ENCODE results near the gene SMAGP. TPM values are rescaled to one million over a fixed set of nuclear protein-coding genes. Genes with fewer than 3 reads are reported as not detected.

The SMAGP gene
- total RNA-seq, 1 donor from 2014 or later, result 9.1 TPM

DNA sequence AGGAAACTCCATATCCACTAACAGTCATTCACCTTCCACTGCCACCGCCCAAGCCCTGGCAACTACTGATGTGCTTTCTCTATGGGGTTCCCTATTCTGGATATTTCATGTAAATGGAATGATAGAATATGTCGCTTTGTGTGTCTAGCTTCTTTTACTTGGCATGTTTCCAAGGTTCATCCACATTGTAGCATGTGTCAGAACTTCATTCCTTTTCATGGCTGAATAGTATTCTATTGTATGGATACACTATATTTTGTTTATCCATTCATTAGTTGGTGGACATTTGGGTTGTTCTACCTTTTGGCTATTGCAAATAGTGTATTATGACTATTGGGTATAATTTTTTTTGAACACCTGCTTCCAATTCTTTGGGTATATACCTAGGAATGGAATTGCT is 61.0 kb downstream of the SMAGP start:
- DNase-seq (ENCODE audit: low spot score, unreplicated experiment), result no peak
- H3K27me3 Mint-ChIP-seq, result no peaks in the 10 kb centered on the region
- H3K27ac Mint-ChIP-seq, result no peak overlapping the region
- no peaks in the 10 kb centered on the region for H3K4me1 Mint-ChIP-seq (ENCODE audit: low read depth)
- TF ChIP-seq, protein P1, sequence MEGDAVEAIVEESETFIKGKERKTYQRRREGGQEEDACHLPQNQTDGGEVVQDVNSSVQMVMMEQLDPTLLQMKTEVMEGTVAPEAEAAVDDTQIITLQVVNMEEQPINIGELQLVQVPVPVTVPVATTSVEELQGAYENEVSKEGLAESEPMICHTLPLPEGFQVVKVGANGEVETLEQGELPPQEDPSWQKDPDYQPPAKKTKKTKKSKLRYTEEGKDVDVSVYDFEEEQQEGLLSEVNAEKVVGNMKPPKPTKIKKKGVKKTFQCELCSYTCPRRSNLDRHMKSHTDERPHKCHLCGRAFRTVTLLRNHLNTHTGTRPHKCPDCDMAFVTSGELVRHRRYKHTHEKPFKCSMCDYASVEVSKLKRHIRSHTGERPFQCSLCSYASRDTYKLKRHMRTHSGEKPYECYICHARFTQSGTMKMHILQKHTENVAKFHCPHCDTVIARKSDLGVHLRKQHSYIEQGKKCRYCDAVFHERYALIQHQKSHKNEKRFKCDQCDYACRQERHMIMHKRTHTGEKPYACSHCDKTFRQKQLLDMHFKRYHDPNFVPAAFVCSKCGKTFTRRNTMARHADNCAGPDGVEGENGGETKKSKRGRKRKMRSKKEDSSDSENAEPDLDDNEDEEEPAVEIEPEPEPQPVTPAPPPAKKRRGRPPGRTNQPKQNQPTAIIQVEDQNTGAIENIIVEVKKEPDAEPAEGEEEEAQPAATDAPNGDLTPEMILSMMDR (IDR thresholded peaks at IDR 0.05; ENCODE audit: unreplicated experiment), result no peak
- no peak overlapping the region for H3K4me3 Mint-ChIP-seq (ENCODE audit: low read depth)
- no peaks in the 10 kb centered on the region for H3K36me3 Mint-ChIP-seq (ENCODE audit: insufficient read depth)
- H3K9me3 Mint-ChIP-seq (ENCODE audit: low read depth), result no peaks in the 10 kb centered on the region

DNA sequence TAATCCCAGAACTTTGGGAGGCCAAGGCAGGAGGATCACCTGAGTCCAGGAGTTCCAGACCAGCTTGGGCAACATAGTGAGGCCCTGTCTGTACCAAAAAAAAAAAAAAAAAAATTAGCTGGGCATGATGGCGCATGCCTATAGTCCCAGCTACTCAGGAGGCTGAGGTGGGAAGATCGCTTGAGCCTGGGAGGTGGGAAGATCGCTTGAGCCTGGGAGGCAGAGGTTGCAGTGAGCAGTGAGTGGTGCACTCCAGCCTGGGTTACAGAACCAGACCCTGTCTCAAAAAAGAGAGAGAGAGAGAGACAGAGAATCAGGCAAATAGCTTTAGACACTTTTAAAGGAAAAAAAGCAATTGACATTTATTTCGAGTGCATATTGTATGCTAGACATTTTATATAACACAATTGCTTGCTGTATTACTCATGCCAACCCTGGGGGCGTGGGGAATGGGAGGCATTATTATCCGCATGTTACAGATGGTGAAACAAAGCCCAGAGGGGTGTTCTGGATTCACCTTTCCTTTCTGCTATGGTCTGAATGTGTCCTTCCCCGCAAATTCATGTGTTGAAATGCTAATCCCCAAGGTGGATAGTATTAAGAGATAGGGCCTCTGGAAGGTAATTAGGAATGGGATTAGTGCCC is 62.1 kb downstream of the SMAGP start:
- Mint-ChIP-seq H3K4me1 (ENCODE audit: low read depth) (no peaks in the 10 kb centered on the region), H3K27me3 (no peaks in the 10 kb centered on the region), H3K4me3 (ENCODE audit: low read depth) (no peak overlapping the region), H3K36me3 (ENCODE audit: insufficient read depth) (no peaks in the 10 kb centered on the region), H3K27ac (no peak overlapping the region), H3K9me3 (ENCODE audit: low read depth) (no peaks in the 10 kb centered on the region)
- DNase-seq (ENCODE audit: low spot score, unreplicated experiment), result no peak
- TF ChIP-seq, protein P1 (IDR thresholded peaks at IDR 0.05; ENCODE audit: unreplicated experiment), result no peak

DNA sequence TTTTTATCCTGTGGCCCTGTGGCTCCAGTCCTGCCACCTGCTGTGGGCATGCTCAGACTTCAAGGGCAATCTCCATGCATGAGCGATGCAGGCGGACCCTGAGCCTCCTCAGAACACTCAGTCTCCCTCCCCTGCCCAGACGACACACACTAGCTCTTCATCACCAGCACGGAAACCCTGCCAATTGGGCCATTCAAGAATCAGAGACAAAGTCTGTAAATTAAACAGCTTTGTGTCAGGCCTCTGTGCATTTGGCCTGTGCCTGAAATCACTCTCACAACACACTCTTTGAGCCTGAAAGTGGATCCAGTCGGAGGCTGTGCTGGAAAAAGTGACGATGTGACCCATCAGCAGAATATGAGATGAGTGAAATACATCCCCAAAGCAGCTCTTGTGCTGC is 64.9 kb downstream of the SMAGP start:
- H3K27ac Mint-ChIP-seq, result no peak overlapping the region
- no peaks in the 10 kb centered on the region for H3K27me3 Mint-ChIP-seq
- no peaks in the 10 kb centered on the region for H3K4me1 Mint-ChIP-seq (ENCODE audit: low read depth)
- no peaks in the 10 kb centered on the region for H3K36me3 Mint-ChIP-seq (ENCODE audit: insufficient read depth)
- H3K4me3 Mint-ChIP-seq (ENCODE audit: low read depth), result no peak overlapping the region
- H3K9me3 Mint-ChIP-seq (ENCODE audit: low read depth), result no peaks in the 10 kb centered on the region
- TF ChIP-seq, protein P1 (IDR thresholded peaks at IDR 0.05; ENCODE audit: unreplicated experiment), result no peak
- no peak for DNase-seq (ENCODE audit: low spot score, unreplicated experiment)

DNA sequence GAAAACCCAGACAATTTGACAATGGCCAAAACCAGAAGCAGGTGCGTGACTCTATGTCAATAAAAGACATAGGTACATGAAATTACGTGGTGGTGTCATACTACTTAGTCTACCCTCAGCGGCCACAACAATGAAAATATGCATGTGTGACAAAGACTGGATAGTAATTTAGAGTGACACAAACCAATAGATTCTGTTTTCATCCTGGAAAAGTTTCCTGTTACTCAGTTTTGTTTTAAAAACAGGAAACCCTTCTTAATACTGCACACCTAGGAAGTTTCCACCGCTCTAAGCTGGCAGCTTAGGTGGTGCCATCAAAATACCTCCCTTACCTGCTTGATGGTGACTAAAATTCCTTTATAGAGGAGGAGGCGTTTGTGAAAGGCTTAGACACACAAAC is 67.5 kb downstream of the SMAGP start:
- Mint-ChIP-seq H3K27ac (no peak overlapping the region), H3K4me3 (ENCODE audit: low read depth) (no peak overlapping the region), H3K27me3 (no peaks in the 10 kb centered on the region), H3K36me3 (ENCODE audit: insufficient read depth) (no peaks in the 10 kb centered on the region), H3K4me1 (ENCODE audit: low read depth) (peaks cover 6% of the 10 kb centered on the region), H3K9me3 (ENCODE audit: low read depth) (no peaks in the 10 kb centered on the region)
- no peak for DNase-seq (ENCODE audit: low spot score, unreplicated experiment)
- TF ChIP-seq, protein P1 (IDR thresholded peaks at IDR 0.05; ENCODE audit: unreplicated experiment), result no peak

DNA sequence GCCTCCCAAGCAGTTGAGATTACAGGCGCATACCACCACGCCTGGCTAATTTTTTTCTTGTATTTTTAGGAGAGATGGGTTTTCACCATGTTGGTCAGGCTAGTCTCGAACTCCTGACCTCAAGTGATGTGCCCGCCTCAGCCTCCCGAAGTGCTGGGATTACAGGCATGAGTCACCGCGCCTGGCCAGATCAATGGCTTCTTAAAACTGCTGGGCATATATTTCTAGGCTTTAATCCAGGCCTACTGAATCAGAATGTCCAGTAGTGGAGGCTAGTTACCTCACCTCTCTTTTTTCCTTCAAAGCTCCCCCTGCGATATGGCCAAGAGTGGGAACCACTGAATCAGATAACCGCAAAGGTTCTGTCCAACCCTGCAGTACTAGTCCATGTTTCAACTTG is 69.4 kb downstream of the SMAGP start:
- no peaks in the 10 kb centered on the region for H3K9me3 Mint-ChIP-seq (ENCODE audit: low read depth)
- no peak for DNase-seq (ENCODE audit: low spot score, unreplicated experiment)
- H3K27me3 Mint-ChIP-seq, result no peaks in the 10 kb centered on the region
- peaks cover 6% of the 10 kb centered on the region for H3K4me1 Mint-ChIP-seq (ENCODE audit: low read depth)
- H3K4me3 Mint-ChIP-seq (ENCODE audit: low read depth), result no peak overlapping the region
- TF ChIP-seq, protein P1 (IDR thresholded peaks at IDR 0.05; ENCODE audit: unreplicated experiment), result no peak
- no peak overlapping the region for H3K27ac Mint-ChIP-seq
- no peaks in the 10 kb centered on the region for H3K36me3 Mint-ChIP-seq (ENCODE audit: insufficient read depth)
